DND-41 (cell line): Measurements from ENCODE around the gene ABI3BP.

Source experiments
- ATAC-seq: fragments of 200-7000 bp; cut with Tn5 transposase; 3 replicates; pipeline ENCODE4 v1.9.1; 2021; ENCODE audit warnings: low read depth; ENCODE audit not compliant: insufficient read depth
- DNase-seq: peaks from one replicate; pipeline ENCODE4 v3.0.0-alpha.2; 2020
- H2AFZ ChIP-seq: 2 replicates; pipeline ENCODE4 v1.6.0; 2012; ENCODE audit warnings: low read depth, low read length
- H3K27ac ChIP-seq: 2 replicates; pipeline ENCODE4 v1.5.1; 2012; ENCODE audit warnings: low read length, inconsistent platforms
- H3K27me3 ChIP-seq: fragments of 200-600 bp; sonication (generic); 2 replicates; pipeline ENCODE4 v1.6.0; 2012; ENCODE audit warnings: low read length, mild to moderate bottlenecking, inconsistent platforms; ENCODE audit not compliant: insufficient read depth, poor library complexity
- H3K36me3 ChIP-seq: 2 replicates; pipeline ENCODE4 v1.5.1; 2012; ENCODE audit warnings: low read length, inconsistent platforms; ENCODE audit not compliant: insufficient read depth
- H3K4me1 ChIP-seq: 2 replicates; pipeline ENCODE4 v1.5.1; 2012; ENCODE audit warnings: mild to moderate bottlenecking, low read length; ENCODE audit not compliant: insufficient read depth
- H3K4me2 ChIP-seq: 2 replicates; pipeline ENCODE4 v1.6.0; 2012; ENCODE audit warnings: mild to moderate bottlenecking, moderate library complexity, low read length, inconsistent platforms; ENCODE audit not compliant: insufficient read depth
- H3K4me3 ChIP-seq, 2 experiments: fragments of 200-600 bp in 1 of 2; shearing (Covaris generic) in 1 of 2; 2 replicates each; pipeline ENCODE4 v1.5.1; 2012 to 2016; ENCODE audit warnings: inconsistent platforms in 2 of 2, low read length in 2 of 2, mild to moderate bottlenecking in 2 of 2, low read depth in 1 of 2, moderate library complexity in 1 of 2
- H3K79me2 ChIP-seq: 2 replicates; pipeline ENCODE4 v1.6.0; 2012; ENCODE audit warnings: low read length, inconsistent platforms; ENCODE audit not compliant: insufficient read depth
- H3K9ac ChIP-seq: 2 replicates; pipeline ENCODE4 v1.6.0; 2012; ENCODE audit warnings: low read depth, mild to moderate bottlenecking, inconsistent platforms, low read length, moderate library complexity
- H3K9me3 ChIP-seq: 2 replicates; pipeline ENCODE4 v1.5.1; 2012; ENCODE audit warnings: low read length, moderate library complexity, mild to moderate bottlenecking, inconsistent platforms; ENCODE audit not compliant: insufficient read depth, severe bottlenecking
- H4K20me1 ChIP-seq: 2 replicates; pipeline ENCODE4 v1.6.0; 2012; ENCODE audit warnings: low read length; ENCODE audit not compliant: insufficient read depth
- EZH2 ChIP-seq: IDR thresholded peaks from 3 replicates; pipeline ENCODE4 v1.6.1; 2012; ENCODE audit warnings: borderline replicate concordance, low read depth, mild to moderate bottlenecking, moderate library complexity, low read length, inconsistent platforms; ENCODE audit not compliant: severe bottlenecking
- TF ChIP-seq, protein P1 (sequence below): IDR thresholded peaks from 2 replicates; pipeline ENCODE4 v1.5.1; 2012; ENCODE audit warnings: borderline replicate concordance, low read length, moderate library complexity, mild to moderate bottlenecking; ENCODE audit not compliant: poor library complexity, severe bottlenecking; ENCODE audit errors: extremely low read depth

ABI3BP gene

GRCh38 chr3:100891033-100891432 lies 102.2 kb downstream of the ABI3BP start:
- Histone ChIP-seq H2AFZ (no peak overlapping the region), H3K4me2 (no peak overlapping the region), H3K4me1 (no peaks in the 10 kb centered on the region), H3K4me3 (no peak overlapping the region), H3K27ac (no peak overlapping the region), H4K20me1 (no peaks in the 10 kb centered on the region), H3K27me3 (no peaks in the 10 kb centered on the region), H3K9ac (no peak overlapping the region), H3K79me2 (no peaks in the 10 kb centered on the region), H3K36me3 (no peaks in the 10 kb centered on the region), H3K9me3 (no peaks in the 10 kb centered on the region)
- TF ChIP-seq, protein P1, sequence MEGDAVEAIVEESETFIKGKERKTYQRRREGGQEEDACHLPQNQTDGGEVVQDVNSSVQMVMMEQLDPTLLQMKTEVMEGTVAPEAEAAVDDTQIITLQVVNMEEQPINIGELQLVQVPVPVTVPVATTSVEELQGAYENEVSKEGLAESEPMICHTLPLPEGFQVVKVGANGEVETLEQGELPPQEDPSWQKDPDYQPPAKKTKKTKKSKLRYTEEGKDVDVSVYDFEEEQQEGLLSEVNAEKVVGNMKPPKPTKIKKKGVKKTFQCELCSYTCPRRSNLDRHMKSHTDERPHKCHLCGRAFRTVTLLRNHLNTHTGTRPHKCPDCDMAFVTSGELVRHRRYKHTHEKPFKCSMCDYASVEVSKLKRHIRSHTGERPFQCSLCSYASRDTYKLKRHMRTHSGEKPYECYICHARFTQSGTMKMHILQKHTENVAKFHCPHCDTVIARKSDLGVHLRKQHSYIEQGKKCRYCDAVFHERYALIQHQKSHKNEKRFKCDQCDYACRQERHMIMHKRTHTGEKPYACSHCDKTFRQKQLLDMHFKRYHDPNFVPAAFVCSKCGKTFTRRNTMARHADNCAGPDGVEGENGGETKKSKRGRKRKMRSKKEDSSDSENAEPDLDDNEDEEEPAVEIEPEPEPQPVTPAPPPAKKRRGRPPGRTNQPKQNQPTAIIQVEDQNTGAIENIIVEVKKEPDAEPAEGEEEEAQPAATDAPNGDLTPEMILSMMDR = no peak
- no peak for TF ChIP-seq EZH2
- DNase-seq (no peak), ATAC-seq (no peak)

DNA sequence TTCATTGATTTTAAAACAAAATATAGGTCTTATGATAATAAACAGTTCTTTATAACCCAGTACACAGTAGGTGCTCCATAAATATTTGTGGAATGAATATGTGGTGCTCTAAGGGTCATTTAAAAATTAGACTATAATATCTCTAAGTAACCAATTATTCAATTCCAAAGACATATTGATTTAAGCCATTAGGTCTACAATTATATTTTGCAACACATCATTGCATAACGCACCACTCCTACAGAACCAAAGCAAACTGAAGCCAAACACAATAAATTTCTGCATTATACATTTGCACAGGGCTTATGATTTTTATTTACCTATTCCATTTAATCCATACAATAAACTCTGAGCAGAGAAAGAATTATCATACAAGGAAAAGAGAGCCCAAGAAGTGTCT lies 104.3 kb downstream of the ABI3BP start:
- H3K9ac ChIP-seq = no peak overlapping the region
- H3K27me3 ChIP-seq = no peaks in the 10 kb centered on the region
- no peaks in the 10 kb centered on the region for H3K4me1 ChIP-seq
- H3K79me2 ChIP-seq = no peaks in the 10 kb centered on the region
- TF ChIP-seq EZH2 = no peak
- TF ChIP-seq, protein P1 = no peak
- no peak overlapping the region for H3K4me2 ChIP-seq
- H3K9me3 ChIP-seq = no peaks in the 10 kb centered on the region
- DNase-seq = no peak
- H3K36me3 ChIP-seq = no peaks in the 10 kb centered on the region
- no peaks in the 10 kb centered on the region for H4K20me1 ChIP-seq
- no peak overlapping the region for H3K4me3 ChIP-seq
- no peak overlapping the region for H3K27ac ChIP-seq
- H2AFZ ChIP-seq = no peak overlapping the region
- ATAC-seq = no peak

DNA sequence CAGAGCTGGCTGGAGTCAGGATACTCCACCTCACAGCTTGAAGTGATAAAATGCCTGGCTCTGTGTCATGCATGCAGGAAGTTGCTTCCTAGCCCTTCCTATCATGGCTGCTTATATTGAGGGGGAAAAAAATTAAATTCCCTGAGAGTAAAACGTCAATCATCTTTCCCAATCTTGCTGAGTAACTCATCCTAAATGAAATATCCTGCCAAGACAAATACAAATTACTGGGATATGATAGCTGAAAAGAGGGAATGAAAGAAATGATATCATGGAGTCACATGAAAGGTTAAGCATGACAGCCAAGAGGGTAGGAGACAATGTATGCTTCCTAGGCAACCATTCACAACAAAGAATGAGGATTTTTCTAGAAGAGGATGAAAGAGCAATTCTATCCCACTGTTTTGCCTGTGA lies 110.6 kb downstream of the ABI3BP start:
- no peak for DNase-seq
- Histone ChIP-seq H3K4me1 (no peaks in the 10 kb centered on the region), H2AFZ (no peak overlapping the region), H3K27me3 (no peaks in the 10 kb centered on the region), H4K20me1 (no peaks in the 10 kb centered on the region), H3K27ac (no peak overlapping the region), H3K4me3 (no peak overlapping the region), H3K79me2 (no peaks in the 10 kb centered on the region), H3K9ac (no peak overlapping the region), H3K4me2 (no peak overlapping the region), H3K36me3 (no peaks in the 10 kb centered on the region), H3K9me3 (no peaks in the 10 kb centered on the region)
- ATAC-seq = no peak
- TF ChIP-seq, protein P1 = no peak
- TF ChIP-seq EZH2 = no peak

DNA sequence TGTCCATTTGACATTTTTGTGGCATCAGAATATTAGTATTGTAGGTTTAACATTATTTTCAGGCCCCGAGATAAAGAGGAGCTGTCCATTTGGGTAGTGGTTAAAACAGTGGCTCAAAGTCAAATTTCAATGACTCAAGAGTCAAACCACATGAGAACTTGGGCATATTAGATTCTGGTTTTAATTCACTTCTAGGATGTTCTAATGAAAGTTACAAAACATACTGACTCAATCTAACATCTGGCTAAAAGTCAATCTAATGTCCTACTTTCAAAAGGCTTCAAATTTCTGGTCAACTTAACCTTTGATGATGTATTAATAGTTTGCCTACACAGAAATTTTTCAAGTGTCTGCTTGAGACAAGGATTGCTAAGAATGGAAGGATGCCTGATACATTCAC lies 112.4 kb downstream of the ABI3BP start:
- Histone ChIP-seq H3K36me3 (no peaks in the 10 kb centered on the region), H3K4me3 (no peak overlapping the region), H2AFZ (no peak overlapping the region), H3K4me2 (no peak overlapping the region), H4K20me1 (no peaks in the 10 kb centered on the region), H3K9me3 (no peaks in the 10 kb centered on the region), H3K27ac (no peak overlapping the region), H3K4me1 (no peaks in the 10 kb centered on the region), H3K79me2 (no peaks in the 10 kb centered on the region), H3K27me3 (no peaks in the 10 kb centered on the region), H3K9ac (no peak overlapping the region)
- DNase-seq = no peak
- TF ChIP-seq EZH2 = no peak
- TF ChIP-seq, protein P1 = no peak
- ATAC-seq = no peak
